Loucy (cell line): ENCODE data around the gene FARS2.

Experiments used
- H2AFZ ChIP-seq: fragments of 200-600 bp; sonication (generic); 2 replicates; pipeline ENCODE4 v1.6.0; 2016; ENCODE audit warnings: antibody characterized with exemption, mild to moderate bottlenecking, low read length, moderate library complexity
- H3F3A ChIP-seq: fragments of 200-600 bp; 2 replicates; pipeline ENCODE4 v1.6.0; 2016; ENCODE audit warnings: antibody characterized with exemption, low read depth, mild to moderate bottlenecking
- H3K27me3 ChIP-seq: fragments of 200-600 bp; sonication (generic); 2 replicates; pipeline ENCODE4 v1.6.1; 2014; ENCODE audit warnings: low read length, mild to moderate bottlenecking; ENCODE audit not compliant: insufficient read depth, poor library complexity, severe bottlenecking
- H3K36me3 ChIP-seq: fragments of 200-600 bp; sonication (generic); 2 replicates; pipeline ENCODE4 v1.6.1; 2016; ENCODE audit warnings: low read length; ENCODE audit not compliant: insufficient read depth
- H3K4me1 ChIP-seq: fragments of 200-600 bp; sonication (generic); 2 replicates; pipeline ENCODE4 v1.5.1; 2014; ENCODE audit warnings: low read length, mild to moderate bottlenecking; ENCODE audit not compliant: insufficient read depth, poor library complexity, severe bottlenecking
- H3K4me2 ChIP-seq: fragments of 200-600 bp; sonication (generic); 2 replicates; pipeline ENCODE4 v1.6.0; 2014; ENCODE audit warnings: antibody characterized with exemption, low read length, low read depth, mild to moderate bottlenecking; ENCODE audit not compliant: poor library complexity, severe bottlenecking
- H3K4me3 ChIP-seq: fragments of 200-600 bp; sonication (generic); 2 replicates; pipeline ENCODE4 v1.5.1; 2014; ENCODE audit warnings: low read length, mild to moderate bottlenecking, mixed read lengths; ENCODE audit not compliant: poor library complexity, severe bottlenecking
- H3K79me2 ChIP-seq: fragments of 200-600 bp; sonication (generic); 2 replicates; pipeline ENCODE4 v1.6.1; 2014; ENCODE audit warnings: low read length; ENCODE audit not compliant: insufficient read depth
- H3K9ac ChIP-seq: fragments of 200-600 bp; sonication (generic); 2 replicates; pipeline ENCODE4 v1.6.0; 2014; ENCODE audit warnings: mild to moderate bottlenecking, low read depth, low read length, moderate library complexity; ENCODE audit not compliant: poor library complexity, severe bottlenecking
- H3K9me2 ChIP-seq: fragments of 200-600 bp; sonication (generic); replicated peaks from 2 replicates; pipeline ENCODE4 v1.6.1; 2016; ENCODE audit warnings: low read depth, low read length, mixed read lengths
- H3K9me3 ChIP-seq: fragments of 200-600 bp; sonication (generic); 2 replicates; pipeline ENCODE4 v1.6.1; 2014; ENCODE audit warnings: mild to moderate bottlenecking, antibody characterized with exemption, low read length, low read depth; ENCODE audit not compliant: insufficient read depth
- H4K20me1 ChIP-seq: fragments of 200-600 bp; sonication (generic); 2 replicates; pipeline ENCODE4 v1.6.0; 2014; ENCODE audit warnings: antibody characterized with exemption, low read length, mild to moderate bottlenecking; ENCODE audit not compliant: insufficient read depth, poor library complexity, severe bottlenecking
- CTCF ChIP-seq: fragments of 200-600 bp; sonication (generic); conservative IDR thresholded peaks from 2 replicates; pipeline ENCODE4 v1.5.1; 2014; ENCODE audit warnings: mild to moderate bottlenecking, antibody characterized with exemption, low read length
- EZH2phosphoT487 ChIP-seq: fragments of 200-600 bp; IDR thresholded peaks from 2 replicates; pipeline ENCODE4 v1.6.1; 2018; ENCODE audit warnings: antibody characterized with exemption, mild to moderate bottlenecking, moderate library complexity, borderline replicate concordance

The FARS2 gene

GRCh38 chr6:5278565-5279120, 17.3 kb downstream of the FARS2 start:
- no peak overlapping the region for H2AFZ ChIP-seq
- H3K36me3 ChIP-seq: no peaks in the 10 kb centered on the region
- H3K4me3 ChIP-seq: no peak overlapping the region
- H3K9me3 ChIP-seq: no peaks in the 10 kb centered on the region
- no peaks in the 10 kb centered on the region for H3K27me3 ChIP-seq
- H3K79me2 ChIP-seq: peaks cover 15% of the 10 kb centered on the region; the same call in 1 of the 2 replicates
- no peaks in the 10 kb centered on the region; the same call in 1 of the 2 replicates for H3F3A ChIP-seq
- no peak overlapping the region for H3K4me2 ChIP-seq
- no peak for TF ChIP-seq EZH2phosphoT487
- TF ChIP-seq CTCF: no peak
- H4K20me1 ChIP-seq: no peaks in the 10 kb centered on the region
- no peaks in the 10 kb centered on the region for H3K9me2 ChIP-seq
- H3K4me1 ChIP-seq: peaks cover 13% of the 10 kb centered on the region
- no peak overlapping the region for H3K9ac ChIP-seq

GRCh38 chr6:5279891-5280338, 18.6 kb downstream of the FARS2 start:
- Histone ChIP-seq H3K27me3 (no peaks in the 10 kb centered on the region), H3K9ac (no peak overlapping the region), H3K4me2 (no peak overlapping the region), H4K20me1 (no peaks in the 10 kb centered on the region), H3K4me3 (no peak overlapping the region), H2AFZ (no peak overlapping the region), H3K79me2 (peaks cover 9% of the 10 kb centered on the region; the same call in 1 of the 2 replicates), H3K4me1 (peaks cover 13% of the 10 kb centered on the region), H3K9me2 (no peaks in the 10 kb centered on the region), H3F3A (no peaks in the 10 kb centered on the region), H3K36me3 (no peaks in the 10 kb centered on the region), H3K9me3 (no peaks in the 10 kb centered on the region)
- no peak for TF ChIP-seq EZH2phosphoT487
- no peak for TF ChIP-seq CTCF

GRCh38 chr6:5280920-5281319, 19.6 kb downstream of the FARS2 start:
- Histone ChIP-seq H3F3A (no peaks in the 10 kb centered on the region), H2AFZ (no peak overlapping the region), H3K9me2 (no peaks in the 10 kb centered on the region), H3K9ac (no peak overlapping the region), H3K9me3 (no peaks in the 10 kb centered on the region), H3K4me1 (peaks cover 13% of the 10 kb centered on the region), H3K27me3 (no peaks in the 10 kb centered on the region), H4K20me1 (no peaks in the 10 kb centered on the region), H3K36me3 (no peaks in the 10 kb centered on the region), H3K4me3 (no peak overlapping the region), H3K79me2 (peaks cover 9% of the 10 kb centered on the region; the same call in 1 of the 2 replicates), H3K4me2 (no peak overlapping the region)
- TF ChIP-seq CTCF (no peak), EZH2phosphoT487 (no peak)
